GM23338 (cell line): ENCODE measurements around the gene COA1. TPM values are rescaled to one million over a fixed set of nuclear protein-coding genes. Genes with fewer than 3 reads are reported as not detected.

ENCODE experiments used
- ATAC-seq: fragments of 200-7000 bp; cut with Tn5 transposase; 3 replicates; pipeline ENCODE4 v1.9.1; 2020
- DNase-seq: peaks from one replicate; pipeline ENCODE4 v3.0.0-alpha.2; 2015; ENCODE audit warnings: low spot score
- H2AFZ ChIP-seq: fragments of 200-600 bp; sonication (generic); 2 replicates; pipeline ENCODE4 v1.8.0; 2016; ENCODE audit warnings: antibody characterized with exemption, mild to moderate bottlenecking, moderate library complexity
- H3F3A ChIP-seq: fragments of 200-600 bp; sonication (generic); replicated peaks from 2 replicates; pipeline ENCODE4 v1.8.0; 2017; ENCODE audit warnings: antibody characterized with exemption, mixed run types, low read depth
- H3K27ac ChIP-seq: fragments of 200-600 bp; sonication (generic); 2 replicates; pipeline ENCODE4 v1.6.1; 2016; ENCODE audit warnings: low read depth
- H3K27me3 ChIP-seq: fragments of 200-600 bp; sonication (generic); 2 replicates; pipeline ENCODE4 v1.8.0; 2016; ENCODE audit warnings: mild to moderate bottlenecking, mixed run types, moderate library complexity; ENCODE audit not compliant: insufficient read depth
- H3K36me3 ChIP-seq: fragments of 200-600 bp; sonication (generic); 2 replicates; pipeline ENCODE4 v1.8.0; 2016; ENCODE audit warnings: mild to moderate bottlenecking; ENCODE audit not compliant: insufficient read depth
- H3K4me1 ChIP-seq: fragments of 200-600 bp; sonication (generic); 2 replicates; pipeline ENCODE4 v1.8.0; 2016; ENCODE audit warnings: mild to moderate bottlenecking, moderate library complexity; ENCODE audit not compliant: insufficient read depth
- H3K4me2 ChIP-seq: fragments of 200-600 bp; sonication (generic); 2 replicates; pipeline ENCODE4 v1.7.1; 2017; ENCODE audit warnings: mixed run types
- H3K4me3 ChIP-seq: fragments of 200-600 bp; sonication (generic); 2 replicates; pipeline ENCODE4 v1.6.1; 2016; ENCODE audit warnings: mixed run types
- H3K79me2 ChIP-seq: fragments of 200-600 bp; sonication (generic); replicated peaks from 2 replicates; pipeline ENCODE4 v1.8.0; 2017; ENCODE audit warnings: mild to moderate bottlenecking; ENCODE audit not compliant: insufficient read depth
- H3K9me2 ChIP-seq: fragments of 200-600 bp; sonication (generic); 2 replicates; pipeline ENCODE4 v1.8.0; 2017; ENCODE audit not compliant: insufficient read depth
- H4K20me1 ChIP-seq: fragments of 200-600 bp; sonication (generic); replicated peaks from 2 replicates; pipeline ENCODE4 v1.8.0; 2017; ENCODE audit warnings: mild to moderate bottlenecking; ENCODE audit not compliant: insufficient read depth
- H3K27ac Mint-ChIP-seq: 2 replicates; pipeline ENCODE4 v1.8.0; 2020; ENCODE audit warnings: inconsistent platforms, mild to moderate bottlenecking, moderate library complexity, mixed read lengths
- H3K27me3 Mint-ChIP-seq: 3 replicates; pipeline ENCODE4 v1.8.0; 2022; ENCODE audit warnings: low read depth, mild to moderate bottlenecking, moderate library complexity, mixed read lengths, inconsistent platforms; ENCODE audit not compliant: insufficient read depth, poor library complexity
- H3K36me3 Mint-ChIP-seq: 3 replicates; pipeline ENCODE4 v1.8.0; 2021; ENCODE audit warnings: low read depth, mild to moderate bottlenecking, inconsistent platforms, moderate library complexity, mixed read lengths
- H3K4me1 Mint-ChIP-seq: 3 replicates; pipeline ENCODE4 v1.8.0; 2020; ENCODE audit warnings: mild to moderate bottlenecking, inconsistent platforms, mixed read lengths
- H3K4me3 Mint-ChIP-seq: 3 replicates; pipeline ENCODE4 v1.8.0; 2021; ENCODE audit warnings: moderate library complexity, mild to moderate bottlenecking, inconsistent platforms, mixed read lengths
- H3K9me3 Mint-ChIP-seq: 3 replicates; pipeline ENCODE4 v1.8.0; 2020; ENCODE audit warnings: moderate library complexity, mild to moderate bottlenecking, inconsistent platforms, mixed read lengths
- CTCF ChIP-seq, 2 experiments: fragments of 200-600 bp in 1 of 2; sonication (generic) in 1 of 2; conservative IDR thresholded peaks; 2 replicates each; pipeline versions ENCODE4 v1.5.1 to v1.6.1; 2016 to 2017; ENCODE audit warnings: antibody characterized with exemption in 2 of 2, low read depth in 2 of 2, mild to moderate bottlenecking in 2 of 2, moderate library complexity in 1 of 2
- EZH2phosphoT487 ChIP-seq: fragments of 200-600 bp; sonication (generic); IDR thresholded peaks from one replicate; pipeline ENCODE4 v1.8.1; 2018; ENCODE audit warnings: antibody characterized with exemption; ENCODE audit not compliant: unreplicated experiment
- POLR2AphosphoS5 ChIP-seq: IDR thresholded peaks from 2 replicates; pipeline ENCODE4 v1.6.1; 2016; ENCODE audit warnings: antibody characterized with exemption, low read depth
- STAT1 ChIP-seq: IDR thresholded peaks from one replicate; pipeline ENCODE4 v1.6.1; 2016; ENCODE audit warnings: antibody characterized with exemption; ENCODE audit not compliant: unreplicated experiment
- polyA plus RNA-seq: library from polyadenylated mRNA; unstranded; fragments of >200 nt; fragmentation: Nextera tagmentation; extraction: Ambion mirVana; gene quantifications from 2 replicates; pipeline ENCODE4 v1.2.1, GENCODE V29; 2016
- total RNA-seq: library from RNA; depleted of rRNA; stranded (reverse); fragments of >200 nt; shearing (Covaris generic); gene quantifications from 2 replicates; pipeline ENCODE4 v1.2.3, GENCODE V29; 2014
- TF ChIP-seq, protein P1 (sequence below): IDR thresholded peaks from one replicate; pipeline ENCODE4 v1.6.1; 2018; ENCODE audit warnings: antibody characterized with exemption; ENCODE audit not compliant: unreplicated experiment

Gene COA1
- total and polyA plus RNA-seq, 2 experiments from 2014 or later: 156 to 158 TPM

DNA sequence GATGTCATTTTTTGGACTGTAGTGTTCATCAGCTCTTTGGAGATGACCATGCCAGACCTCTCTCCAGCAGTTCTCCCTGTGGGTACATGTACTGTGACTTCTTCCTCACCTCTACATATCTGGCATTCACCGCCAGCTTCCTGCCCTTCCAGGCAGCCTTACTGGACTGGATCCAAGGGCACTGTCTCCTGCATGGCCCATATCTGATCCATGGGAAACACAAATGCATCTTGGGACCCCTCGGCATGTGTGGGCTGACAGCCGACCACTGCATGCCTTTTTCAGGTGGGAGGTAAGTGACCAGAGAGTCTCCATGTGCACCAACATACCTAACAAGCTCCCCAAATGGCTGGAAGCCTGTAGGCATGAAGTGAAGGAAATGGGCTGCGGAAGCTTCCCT, 25.3 kb upstream of the COA1 start:
- DNase-seq (no peak), ATAC-seq (no peak)
- Histone ChIP-seq H3K27ac (no peak overlapping the region), H3K4me3 (no peak overlapping the region), H3K4me2 (no peak overlapping the region), H3F3A (0 out of 2 replicates have a peak, but pooled peaks cover 6% of the 10 kb centered on the region), H3K79me2 (no peaks in the 10 kb centered on the region), H4K20me1 (no peaks in the 10 kb centered on the region), H3K27me3 (peaks cover 28% of the 10 kb centered on the region), H3K4me1 (peaks cover 3% of the 10 kb centered on the region; the same call in 1 of the 2 replicates), H2AFZ (no peak overlapping the region), H3K36me3 (no peaks in the 10 kb centered on the region), H3K9me2 (no peaks in the 10 kb centered on the region)
- no peak overlapping the region for H3K4me3 Mint-ChIP-seq
- TF ChIP-seq, protein P1, sequence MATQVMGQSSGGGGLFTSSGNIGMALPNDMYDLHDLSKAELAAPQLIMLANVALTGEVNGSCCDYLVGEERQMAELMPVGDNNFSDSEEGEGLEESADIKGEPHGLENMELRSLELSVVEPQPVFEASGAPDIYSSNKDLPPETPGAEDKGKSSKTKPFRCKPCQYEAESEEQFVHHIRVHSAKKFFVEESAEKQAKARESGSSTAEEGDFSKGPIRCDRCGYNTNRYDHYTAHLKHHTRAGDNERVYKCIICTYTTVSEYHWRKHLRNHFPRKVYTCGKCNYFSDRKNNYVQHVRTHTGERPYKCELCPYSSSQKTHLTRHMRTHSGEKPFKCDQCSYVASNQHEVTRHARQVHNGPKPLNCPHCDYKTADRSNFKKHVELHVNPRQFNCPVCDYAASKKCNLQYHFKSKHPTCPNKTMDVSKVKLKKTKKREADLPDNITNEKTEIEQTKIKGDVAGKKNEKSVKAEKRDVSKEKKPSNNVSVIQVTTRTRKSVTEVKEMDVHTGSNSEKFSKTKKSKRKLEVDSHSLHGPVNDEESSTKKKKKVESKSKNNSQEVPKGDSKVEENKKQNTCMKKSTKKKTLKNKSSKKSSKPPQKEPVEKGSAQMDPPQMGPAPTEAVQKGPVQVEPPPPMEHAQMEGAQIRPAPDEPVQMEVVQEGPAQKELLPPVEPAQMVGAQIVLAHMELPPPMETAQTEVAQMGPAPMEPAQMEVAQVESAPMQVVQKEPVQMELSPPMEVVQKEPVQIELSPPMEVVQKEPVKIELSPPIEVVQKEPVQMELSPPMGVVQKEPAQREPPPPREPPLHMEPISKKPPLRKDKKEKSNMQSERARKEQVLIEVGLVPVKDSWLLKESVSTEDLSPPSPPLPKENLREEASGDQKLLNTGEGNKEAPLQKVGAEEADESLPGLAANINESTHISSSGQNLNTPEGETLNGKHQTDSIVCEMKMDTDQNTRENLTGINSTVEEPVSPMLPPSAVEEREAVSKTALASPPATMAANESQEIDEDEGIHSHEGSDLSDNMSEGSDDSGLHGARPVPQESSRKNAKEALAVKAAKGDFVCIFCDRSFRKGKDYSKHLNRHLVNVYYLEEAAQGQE: no peak
- TF ChIP-seq POLR2AphosphoS5: no peak
- no peak for TF ChIP-seq EZH2phosphoT487
- no peak for TF ChIP-seq STAT1
- no peaks in the 10 kb centered on the region for H3K36me3 Mint-ChIP-seq
- peaks cover 20% of the 10 kb centered on the region for H3K4me1 Mint-ChIP-seq
- H3K9me3 Mint-ChIP-seq: no peaks in the 10 kb centered on the region
- H3K27me3 Mint-ChIP-seq: peaks cover 19% of the 10 kb centered on the region
- H3K27ac Mint-ChIP-seq: no peak overlapping the region

- no peaks in the 10 kb centered on the region for H3K79me2 ChIP-seq
- no peaks in the 10 kb centered on the region for H3K9me2 ChIP-seq
- no peak overlapping the region for H3K4me3 ChIP-seq
- H3F3A ChIP-seq: 0 out of 2 replicates have a peak, but pooled peaks cover 6% of the 10 kb centered on the region
- Mint-ChIP-seq H3K9me3 (no peaks in the 10 kb centered on the region), H3K36me3 (no peaks in the 10 kb centered on the region), H3K27me3 (peaks cover 13% of the 10 kb centered on the region), H3K4me1 (peaks cover 17% of the 10 kb centered on the region), H3K4me3 (no peak overlapping the region), H3K27ac (no peak overlapping the region)
- H3K36me3 ChIP-seq: no peaks in the 10 kb centered on the region
- H3K27ac ChIP-seq: no peak overlapping the region
- H3K27me3 ChIP-seq: peaks cover 20% of the 10 kb centered on the region
- ATAC-seq: no peak
- no peak overlapping the region for H3K4me2 ChIP-seq
- H3K4me1 ChIP-seq: peaks cover 3% of the 10 kb centered on the region; the same call in 1 of the 2 replicates
- TF ChIP-seq EZH2phosphoT487 (no peak), CTCF (conservative IDR thresholded peaks at IDR 0.05; ENCODE audit: low read depth in 2 of 2) (peak; percentile 17 to 21; a peak in 1 of 4 replicates)
- peak; percentile 30 for DNase-seq
- H2AFZ ChIP-seq: no peak overlapping the region; the same call in 1 of the 2 replicates
- no peaks in the 10 kb centered on the region for H4K20me1 ChIP-seq
These were observed 24.5 kb upstream of the COA1 start for GRCh38 chr7:43753843-43754242.
